Endothelial cell of umbilical vein (primary cell): Measurements from ENCODE around the gene DPP3.

Experiments used
- EZH2 ChIP-seq: IDR thresholded peaks from 2 replicates; pipeline ENCODE4 v1.6.1; 2012; ENCODE audit warnings: borderline replicate concordance, low read depth, mild to moderate bottlenecking, moderate library complexity, low read length, inconsistent platforms; ENCODE audit not compliant: severe bottlenecking
- FOS ChIP-seq: IDR thresholded peaks from 2 replicates; pipeline ENCODE4 v1.6.1; 2011; ENCODE audit warnings: mild to moderate bottlenecking, low read length, moderate library complexity, borderline replicate concordance; ENCODE audit not compliant: insufficient read depth
- GATA2 ChIP-seq: IDR thresholded peaks from 2 replicates; pipeline ENCODE4 v1.7.0; 2011; ENCODE audit warnings: low read depth, mild to moderate bottlenecking, moderate library complexity, mixed read lengths, low read length; ENCODE audit not compliant: insufficient read length, insufficient read depth
- JUN ChIP-seq: IDR thresholded peaks from 2 replicates; pipeline ENCODE4 v1.6.1; 2011; ENCODE audit warnings: borderline replicate concordance, low read depth; ENCODE audit not compliant: insufficient read length, insufficient read depth
- MYC ChIP-seq: IDR thresholded peaks from one replicate; pipeline ENCODE4 v1.6.1; 2011; ENCODE audit warnings: mild to moderate bottlenecking, low read depth, low read length
- POLR2A ChIP-seq: IDR thresholded peaks from 2 replicates; pipeline ENCODE4 v1.6.1; 2012; ENCODE audit warnings: low read depth, mild to moderate bottlenecking, control low read depth, low read length
- POLR2AphosphoS5 ChIP-seq: IDR thresholded peaks from 2 replicates; pipeline ENCODE4 v1.6.1; 2012; ENCODE audit warnings: low read depth, mild to moderate bottlenecking, control low read depth, low read length, moderate library complexity; ENCODE audit not compliant: insufficient read depth
- TF ChIP-seq, protein P1 (sequence below), 2 donors: IDR thresholded peaks; 1 replicate in 1 of 2; 2 replicates in 1 of 2; pipeline ENCODE4 v1.5.1; 2011; ENCODE audit warnings: low read length in 2 of 2, mild to moderate bottlenecking in 2 of 2, moderate library complexity in 2 of 2, control low read depth in 1 of 2, inconsistent platforms in 1 of 2, low read depth in 1 of 2; ENCODE audit not compliant: insufficient read depth in 1 of 2; ENCODE audit errors: extremely low read depth in 1 of 2
- TF ChIP-seq, protein P2 (sequence below): IDR thresholded peaks from 2 replicates; pipeline ENCODE4 v1.6.1; 2011; ENCODE audit not compliant: insufficient read depth, insufficient read length

DNA sequence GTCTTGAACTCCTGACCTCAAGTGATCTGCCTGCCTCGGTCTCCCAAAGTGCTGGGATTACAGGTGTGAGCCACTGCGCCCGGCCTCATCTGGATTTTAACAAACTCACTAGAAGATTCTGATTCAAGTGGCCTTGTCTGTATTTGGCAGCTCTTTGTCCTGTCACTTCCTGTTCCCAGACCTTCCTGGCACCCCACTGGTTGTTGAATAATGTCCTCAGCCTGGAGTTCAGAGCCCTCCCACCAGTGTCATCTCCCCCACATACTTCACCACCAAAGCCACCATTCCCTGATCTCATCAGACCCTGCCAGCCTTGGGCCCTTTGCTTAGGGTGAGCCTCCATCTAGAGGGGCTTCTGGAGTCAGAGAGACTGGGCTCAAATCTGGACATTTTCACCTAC lies 10.2 kb upstream of the DPP3 start:
- TF ChIP-seq, protein P1, sequence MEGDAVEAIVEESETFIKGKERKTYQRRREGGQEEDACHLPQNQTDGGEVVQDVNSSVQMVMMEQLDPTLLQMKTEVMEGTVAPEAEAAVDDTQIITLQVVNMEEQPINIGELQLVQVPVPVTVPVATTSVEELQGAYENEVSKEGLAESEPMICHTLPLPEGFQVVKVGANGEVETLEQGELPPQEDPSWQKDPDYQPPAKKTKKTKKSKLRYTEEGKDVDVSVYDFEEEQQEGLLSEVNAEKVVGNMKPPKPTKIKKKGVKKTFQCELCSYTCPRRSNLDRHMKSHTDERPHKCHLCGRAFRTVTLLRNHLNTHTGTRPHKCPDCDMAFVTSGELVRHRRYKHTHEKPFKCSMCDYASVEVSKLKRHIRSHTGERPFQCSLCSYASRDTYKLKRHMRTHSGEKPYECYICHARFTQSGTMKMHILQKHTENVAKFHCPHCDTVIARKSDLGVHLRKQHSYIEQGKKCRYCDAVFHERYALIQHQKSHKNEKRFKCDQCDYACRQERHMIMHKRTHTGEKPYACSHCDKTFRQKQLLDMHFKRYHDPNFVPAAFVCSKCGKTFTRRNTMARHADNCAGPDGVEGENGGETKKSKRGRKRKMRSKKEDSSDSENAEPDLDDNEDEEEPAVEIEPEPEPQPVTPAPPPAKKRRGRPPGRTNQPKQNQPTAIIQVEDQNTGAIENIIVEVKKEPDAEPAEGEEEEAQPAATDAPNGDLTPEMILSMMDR (IDR thresholded peaks at IDR 0.05; ENCODE audit: extremely low read depth in 1 of 2, insufficient read depth in 1 of 2, low read depth in 1 of 2, low read length in 2 of 2): no peak
- TF ChIP-seq MYC (no peak), JUN (no peak), EZH2 (no peak), POLR2AphosphoS5 (no peak), POLR2A (no peak), FOS (no peak), GATA2 (no peak)
- TF ChIP-seq, protein P2, sequence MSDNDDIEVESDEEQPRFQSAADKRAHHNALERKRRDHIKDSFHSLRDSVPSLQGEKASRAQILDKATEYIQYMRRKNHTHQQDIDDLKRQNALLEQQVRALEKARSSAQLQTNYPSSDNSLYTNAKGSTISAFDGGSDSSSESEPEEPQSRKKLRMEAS: no peak
